Renal pelvis (tissue), 4 donors: ENCODE data around the gene KIFAP3. TPM values are rescaled to one million over a fixed set of nuclear protein-coding genes. Genes with fewer than 3 reads are reported as not detected.
"Not testable (repeated sequence)": the region's sequence is repeated elsewhere in the genome, so short reads cannot be mapped to it uniquely, and the experiment has no call there.

Experiments used
- DNase-seq: peaks from one replicate; pipeline ENCODE4 v3.0.0-alpha.2; 2013
- polyA plus RNA-seq, 3 donors: library from polyadenylated mRNA; unstranded; fragments of 120-200 nt; gene quantifications; one replicate each; pipeline ENCODE4 v1.2.1, GENCODE V29; 2013; ENCODE audit not compliant: insufficient read length in 3 of 3

Gene KIFAP3
- polyA plus RNA-seq, 3 donors: 35.4 to 41.7 (median 41.1) TPM

- no peak for DNase-seq
Observed at GRCh38 chr1:169892176-169892926, 182.1 kb downstream of the KIFAP3 start.

- DNase-seq: peak; percentile 41
Observed at GRCh38 chr1:169891539-169891885, 183.0 kb downstream of the KIFAP3 start.

- no peak for DNase-seq
Observed at GRCh38 chr1:169890761-169891538, 183.5 kb downstream of the KIFAP3 start.

GRCh38 chr1:169889871-169890270 lies 184.6 kb downstream of the KIFAP3 start:
- no peak for DNase-seq

- no peak for DNase-seq
Observed at GRCh38 chr1:169886931-169887330, 187.6 kb downstream of the KIFAP3 start.

GRCh38 chr1:169886422-169886821 lies 188.1 kb downstream of the KIFAP3 start:
- DNase-seq: no peak

- no peak for DNase-seq
Observed at GRCh38 chr1:169885207-169885606, 189.3 kb downstream of the KIFAP3 start.

- no peak for DNase-seq
Observed at GRCh38 chr1:169884634-169885033, 189.9 kb downstream of the KIFAP3 start.

GRCh38 chr1:169882039-169882511 lies 192.4 kb downstream of the KIFAP3 start:
- DNase-seq: no peak

- DNase-seq: no peak
Observed at GRCh38 chr1:169879034-169879840, 195.3 kb downstream of the KIFAP3 start.

- no peak for DNase-seq
Observed at GRCh38 chr1:169878498-169878897, 196.0 kb downstream of the KIFAP3 start.

GRCh38 chr1:169877800-169878491 lies 196.5 kb downstream of the KIFAP3 start:
- no peak for DNase-seq

- no peak for DNase-seq
Observed at GRCh38 chr1:169874229-169874628, 200.3 kb downstream of the KIFAP3 start.

- no peak for DNase-seq
Observed at GRCh38 chr1:169873582-169874199, 200.8 kb downstream of the KIFAP3 start.

- no peak for DNase-seq
Observed at GRCh38 chr1:169872906-169873305, 201.6 kb downstream of the KIFAP3 start.

- DNase-seq: not testable (repeated sequence)
Observed at GRCh38 chr1:169871988-169872387, 202.5 kb downstream of the KIFAP3 start.

Other genes starting within 250 kb of the KIFAP3 start
- gene SCYL3, start 180.8 kb downstream of the KIFAP3 start, polyA plus RNA-seq: 10 to 100 TPM; 15.9 to 20.3 (median 18.3) TPM
- gene NTMT2, start 71.3 kb upstream of the KIFAP3 start, polyA plus RNA-seq: under 1 TPM in 1 of 3 donors, not detected in 2; 0.11 TPM